NOMO-1 (cell line): ENCODE measurements around the gene ANKHD1.

ENCODE experiments used
- DNase-seq, 2 experiments: peaks; one replicate each; lab custom pipeline; 2025; ENCODE audit not compliant: unreplicated experiment in 2 of 2; lab: John Stamatoyannopoulos, UW

Gene ANKHD1

GRCh38 chr5:140401362-140402257, at the start of gene ANKHD1:
Gene ANKHD1, plus strand, starts transcription at chr5:140401833. Its CDS starts 135 bp downstream, at chr5:140401968.
- DNase-seq = peak; percentile 99

GRCh38 chr5:140355546-140355945, 46.1 kb upstream of the ANKHD1 start:
- peak; percentile 80 for DNase-seq

- peak; percentile 30 to 32 for DNase-seq
These were observed 44.5 kb upstream of the ANKHD1 start for GRCh38 chr5:140356853-140357725.

GRCh38 chr5:140357726-140358093, 43.9 kb upstream of the ANKHD1 start:
- DNase-seq = peak; percentile 84 to 86

GRCh38 chr5:140358738-140359310, 42.8 kb upstream of the ANKHD1 start:
- DNase-seq = no peak

- no peak for DNase-seq
These were observed 41.5 kb upstream of the ANKHD1 start, which contains the start of gene SLC4A9 for GRCh38 chr5:140360101-140360500. Gene SLC4A9, plus strand, starts transcription at chr5:140360194. Its CDS starts 43 bp downstream, at chr5:140360237.

- no peak for DNase-seq
These were observed 40.8 kb upstream of the ANKHD1 start for GRCh38 chr5:140360681-140361479.

GRCh38 chr5:140361901-140362300, 39.7 kb upstream of the ANKHD1 start:
- DNase-seq = no peak

- no peak for DNase-seq
These were observed 39.3 kb upstream of the ANKHD1 start for GRCh38 chr5:140362311-140362710.

GRCh38 chr5:140362875-140363630, 38.6 kb upstream of the ANKHD1 start:
- DNase-seq = peak; percentile 39

- no peak for DNase-seq
These were observed 37.8 kb upstream of the ANKHD1 start for GRCh38 chr5:140363631-140364471.

GRCh38 chr5:140364472-140364765, 37.2 kb upstream of the ANKHD1 start:
- DNase-seq = no peak

GRCh38 chr5:140365282-140365681, 36.4 kb upstream of the ANKHD1 start:
- DNase-seq = no peak

GRCh38 chr5:140365941-140366340, 35.7 kb upstream of the ANKHD1 start:
- no peak for DNase-seq

GRCh38 chr5:140366589-140367255, 34.9 kb upstream of the ANKHD1 start:
- DNase-seq = no peak

- DNase-seq = no peak
These were observed 34.2 kb upstream of the ANKHD1 start for GRCh38 chr5:140367256-140368013.

GRCh38 chr5:140371356-140372151, 30.1 kb upstream of the ANKHD1 start:
- peak in 1 of 2 experiments; percentile 8 for DNase-seq
